ENCODE data around the gene HLA-DQA2. TPM values are rescaled to one million over a fixed set of nuclear protein-coding genes. Genes with fewer than 3 reads are reported as not detected.
"Not testable (repeated sequence)": the region's sequence is repeated elsewhere in the genome, so short reads cannot be mapped to it uniquely, and the experiment has no call there.

Gene HLA-DQA2
- polyA plus RNA-seq, 1 donor (not counting 4 experiments of a cell fraction or from before 2014, with no cell fraction given): not detected

DNA sequence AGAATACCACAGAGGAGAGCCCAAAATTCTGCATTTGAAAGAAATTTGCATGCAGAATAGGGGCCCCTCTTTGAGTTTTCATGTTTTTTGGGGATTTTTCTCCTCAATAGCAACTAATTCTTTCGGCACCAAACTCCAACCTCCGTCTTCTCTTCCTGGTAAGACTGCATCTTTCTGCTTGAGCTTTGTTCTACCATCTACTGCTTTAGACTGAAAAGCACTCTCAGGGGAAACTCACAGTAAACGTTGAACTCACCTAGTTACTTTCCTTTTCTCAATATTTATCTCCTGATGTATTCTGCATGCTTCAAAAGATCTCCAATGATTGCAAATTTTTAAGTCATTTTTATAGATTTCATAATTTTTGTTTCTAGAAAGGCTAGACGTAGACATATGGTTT lies 37.8 kb upstream of the HLA-DQA2 start:
- FAIRE-seq: no peak
- no peaks in the 10 kb centered on the region for H4K20me1 ChIP-seq (ENCODE audit: control insufficient read depth, extremely low read depth, insufficient read depth, low read length)

DNA sequence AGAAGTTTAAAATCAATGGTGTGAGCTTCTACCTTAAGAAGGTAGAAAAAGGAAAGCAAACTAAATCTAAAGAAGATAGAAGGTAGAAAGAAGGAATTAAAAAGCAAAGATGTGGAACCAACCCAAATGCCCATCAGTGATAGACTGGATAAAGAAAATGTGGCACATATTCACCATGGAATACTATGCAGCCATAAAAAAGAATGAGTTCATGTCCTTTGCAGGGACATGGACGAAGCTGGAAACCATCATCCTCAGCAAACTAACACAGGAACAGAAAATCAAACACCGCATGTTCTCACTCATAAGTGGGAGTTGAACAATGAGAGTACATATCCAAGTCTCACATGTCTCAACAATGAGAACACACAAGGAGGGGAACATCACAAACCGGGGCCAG lies 36.0 kb upstream of the HLA-DQA2 start:
- H4K20me1 ChIP-seq (ENCODE audit: control insufficient read depth, extremely low read depth, insufficient read depth, low read length); H3K27ac ChIP-seq (ENCODE audit: control insufficient read depth, insufficient read depth, low read length); H3K4me3 ChIP-seq (ENCODE audit: control insufficient read depth in 2 of 3, extremely low read depth in 1 of 3, insufficient read depth in 2 of 3, low read depth in 1 of 3, low read length in 3 of 3); H3K9me1 ChIP-seq (ENCODE audit: control insufficient read depth, extremely low read depth, insufficient read depth, low read length); H3K36me3 ChIP-seq (ENCODE audit: control insufficient read depth in 2 of 2, extremely low read depth in 1 of 2, insufficient read depth in 2 of 2, low read length in 2 of 2); dilution Hi-C loops (cut with MboI; ENCODE audit: extremely low pct_ligation_motif_present, low sequenced_read_pairs); FAIRE-seq; H3K9ac ChIP-seq (ENCODE audit: control insufficient read depth, extremely low read depth, insufficient read depth, low read length); H3K27me3 ChIP-seq (ENCODE audit: control insufficient read depth, extremely low read depth, insufficient read depth, low read length); H3K4me1 ChIP-seq (ENCODE audit: control insufficient read depth, extremely low read depth, insufficient read depth, low read length); H3K79me2 ChIP-seq (ENCODE audit: control insufficient read depth, insufficient read depth, low read length); H2AFZ ChIP-seq (ENCODE audit: control insufficient read depth, low read length); H3K4me2 ChIP-seq (ENCODE audit: control insufficient read depth, extremely low read depth, insufficient read depth, low read depth, low read length); DNase-seq (ENCODE audit: low read depth, low spot score); H3K9me3 ChIP-seq (ENCODE audit: control insufficient read depth, low read depth, low read length): not testable (repeated sequence)

More for the DNA sequence above, 37.8 kb upstream of the HLA-DQA2 start:
- Histone ChIP-seq H3K9ac (ENCODE audit: control insufficient read depth, extremely low read depth, insufficient read depth, low read length) (no peak overlapping the region), H3K4me2 (ENCODE audit: control insufficient read depth, extremely low read depth, insufficient read depth, low read depth, low read length) (no peak overlapping the region), H3K9me1 (ENCODE audit: control insufficient read depth, extremely low read depth, insufficient read depth, low read length) (no peaks in the 10 kb centered on the region), H3K9me3 (ENCODE audit: control insufficient read depth, low read depth, low read length) (no peaks in the 10 kb centered on the region), H3K4me1 (ENCODE audit: control insufficient read depth, extremely low read depth, insufficient read depth, low read length) (no peaks in the 10 kb centered on the region), H3K27ac (ENCODE audit: control insufficient read depth, insufficient read depth, low read length) (no peak overlapping the region), H2AFZ (ENCODE audit: control insufficient read depth, low read length) (no peak overlapping the region), H3K36me3 (ENCODE audit: control insufficient read depth in 2 of 2, extremely low read depth in 1 of 2, insufficient read depth in 2 of 2, low read length in 2 of 2) (no peaks in the 10 kb centered on the region), H3K27me3 (ENCODE audit: control insufficient read depth, extremely low read depth, insufficient read depth, low read length) (peaks cover 2% of the 10 kb centered on the region), H3K79me2 (ENCODE audit: control insufficient read depth, insufficient read depth, low read length) (no peaks in the 10 kb centered on the region), H3K4me3 (ENCODE audit: control insufficient read depth in 2 of 3, extremely low read depth in 1 of 3, insufficient read depth in 2 of 3, low read depth in 1 of 3, low read length in 3 of 3) (no peak overlapping the region)
- dilution Hi-C loops (cut with MboI; ENCODE audit: extremely low pct_ligation_motif_present, low sequenced_read_pairs): no loop called here
- no peak for DNase-seq (ENCODE audit: low read depth, low spot score)
- no peak for TF ChIP-seq EZH2 (IDR thresholded peaks at IDR 0.05; ENCODE audit: low read length)
- TF ChIP-seq, protein P1, sequence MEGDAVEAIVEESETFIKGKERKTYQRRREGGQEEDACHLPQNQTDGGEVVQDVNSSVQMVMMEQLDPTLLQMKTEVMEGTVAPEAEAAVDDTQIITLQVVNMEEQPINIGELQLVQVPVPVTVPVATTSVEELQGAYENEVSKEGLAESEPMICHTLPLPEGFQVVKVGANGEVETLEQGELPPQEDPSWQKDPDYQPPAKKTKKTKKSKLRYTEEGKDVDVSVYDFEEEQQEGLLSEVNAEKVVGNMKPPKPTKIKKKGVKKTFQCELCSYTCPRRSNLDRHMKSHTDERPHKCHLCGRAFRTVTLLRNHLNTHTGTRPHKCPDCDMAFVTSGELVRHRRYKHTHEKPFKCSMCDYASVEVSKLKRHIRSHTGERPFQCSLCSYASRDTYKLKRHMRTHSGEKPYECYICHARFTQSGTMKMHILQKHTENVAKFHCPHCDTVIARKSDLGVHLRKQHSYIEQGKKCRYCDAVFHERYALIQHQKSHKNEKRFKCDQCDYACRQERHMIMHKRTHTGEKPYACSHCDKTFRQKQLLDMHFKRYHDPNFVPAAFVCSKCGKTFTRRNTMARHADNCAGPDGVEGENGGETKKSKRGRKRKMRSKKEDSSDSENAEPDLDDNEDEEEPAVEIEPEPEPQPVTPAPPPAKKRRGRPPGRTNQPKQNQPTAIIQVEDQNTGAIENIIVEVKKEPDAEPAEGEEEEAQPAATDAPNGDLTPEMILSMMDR (optimal IDR thresholded peaks at IDR 0.05 in 1 of 3, IDR thresholded peaks at IDR 0.05 in 1 of 3, conservative IDR thresholded peaks at IDR 0.05 in 1 of 3; ENCODE audit: extremely low read depth in 1 of 3, insufficient read depth in 2 of 3, low read length in 3 of 3): no peak

DNA sequence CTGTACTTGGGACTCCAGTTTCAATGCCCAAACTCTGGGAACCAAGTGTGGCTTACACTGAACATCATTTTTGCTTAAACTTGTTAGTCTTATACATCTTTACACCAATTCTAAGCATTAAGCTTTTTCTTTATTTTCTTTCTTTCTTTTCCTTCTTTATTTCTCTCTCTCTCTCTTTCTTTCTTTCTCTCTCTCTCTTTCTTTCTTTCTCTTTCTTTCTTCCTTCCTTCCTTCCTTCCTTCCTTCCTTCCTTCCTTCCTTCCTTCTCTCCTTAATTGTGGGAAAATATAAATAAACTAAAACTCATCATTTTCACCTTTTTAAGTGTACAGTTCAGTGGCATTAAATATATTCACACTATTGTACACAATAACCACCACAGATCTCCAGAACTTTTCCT lies 31.6 kb upstream of the HLA-DQA2 start:
- Histone ChIP-seq H3K27ac (ENCODE audit: control insufficient read depth, insufficient read depth, low read length) (no peak overlapping the region), H3K79me2 (ENCODE audit: control insufficient read depth, insufficient read depth, low read length) (no peaks in the 10 kb centered on the region), H2AFZ (ENCODE audit: control insufficient read depth, low read length) (no peak overlapping the region), H3K9me3 (ENCODE audit: control insufficient read depth, low read depth, low read length) (no peaks in the 10 kb centered on the region), H3K4me1 (ENCODE audit: control insufficient read depth, extremely low read depth, insufficient read depth, low read length) (no peaks in the 10 kb centered on the region), H4K20me1 (ENCODE audit: control insufficient read depth, extremely low read depth, insufficient read depth, low read length) (no peaks in the 10 kb centered on the region), H3K9me1 (ENCODE audit: control insufficient read depth, extremely low read depth, insufficient read depth, low read length) (no peaks in the 10 kb centered on the region), H3K4me2 (ENCODE audit: control insufficient read depth, extremely low read depth, insufficient read depth, low read depth, low read length) (no peak overlapping the region), H3K9ac (ENCODE audit: control insufficient read depth, extremely low read depth, insufficient read depth, low read length) (no peak overlapping the region), H3K36me3 (ENCODE audit: control insufficient read depth in 2 of 2, extremely low read depth in 1 of 2, insufficient read depth in 2 of 2, low read length in 2 of 2) (no peaks in the 10 kb centered on the region), H3K4me3 (ENCODE audit: control insufficient read depth in 2 of 3, extremely low read depth in 1 of 3, insufficient read depth in 2 of 3, low read depth in 1 of 3, low read length in 3 of 3) (no peak overlapping the region), H3K27me3 (ENCODE audit: control insufficient read depth, extremely low read depth, insufficient read depth, low read length) (no peaks in the 10 kb centered on the region)
- dilution Hi-C loops (cut with MboI; ENCODE audit: extremely low pct_ligation_motif_present, low sequenced_read_pairs): no loop called here
- TF ChIP-seq, protein P1 (optimal IDR thresholded peaks at IDR 0.05 in 1 of 3, IDR thresholded peaks at IDR 0.05 in 1 of 3, conservative IDR thresholded peaks at IDR 0.05 in 1 of 3; ENCODE audit: extremely low read depth in 1 of 3, insufficient read depth in 2 of 3, low read length in 3 of 3): no peak
- no peak for TF ChIP-seq EZH2 (IDR thresholded peaks at IDR 0.05; ENCODE audit: low read length)
- FAIRE-seq (no peak), DNase-seq (ENCODE audit: low read depth, low spot score) (no peak)
